Measurements from ENCODE around the gene IGSF21.
"Not testable (repeated sequence)": the region's sequence is repeated elsewhere in the genome, so short reads cannot be mapped to it uniquely, and the experiment has no call there.

Gene IGSF21

DNA sequence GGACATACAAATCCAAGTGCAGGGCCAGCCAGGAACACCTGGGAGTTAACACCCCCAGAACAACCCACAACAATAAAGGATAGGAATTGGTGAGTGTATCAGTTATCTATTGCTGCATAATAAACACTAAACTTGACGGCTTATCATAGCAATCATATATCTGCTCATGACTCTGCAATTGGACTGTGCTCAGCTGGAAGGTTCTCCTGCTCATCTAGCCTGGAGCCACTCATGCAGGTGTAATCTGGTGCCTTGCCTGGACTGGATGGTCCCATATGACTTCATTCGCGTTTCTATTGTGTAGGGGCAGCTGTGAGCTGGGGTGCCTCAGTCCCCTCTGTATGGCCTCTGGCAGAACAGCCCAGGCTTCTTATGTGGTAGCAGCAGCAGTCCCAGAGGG, 296.9 kb downstream of the IGSF21 start:
- no peak for DNase-seq (ENCODE audit: low spot score)

GRCh38 chr1:18407166-18408045, 299.8 kb downstream of the IGSF21 start:
- DNase-seq (ENCODE audit: low spot score) = no peak

GRCh38 chr1:18408656-18409370, 301.2 kb downstream of the IGSF21 start:
- no peak for DNase-seq (ENCODE audit: low spot score)

DNA sequence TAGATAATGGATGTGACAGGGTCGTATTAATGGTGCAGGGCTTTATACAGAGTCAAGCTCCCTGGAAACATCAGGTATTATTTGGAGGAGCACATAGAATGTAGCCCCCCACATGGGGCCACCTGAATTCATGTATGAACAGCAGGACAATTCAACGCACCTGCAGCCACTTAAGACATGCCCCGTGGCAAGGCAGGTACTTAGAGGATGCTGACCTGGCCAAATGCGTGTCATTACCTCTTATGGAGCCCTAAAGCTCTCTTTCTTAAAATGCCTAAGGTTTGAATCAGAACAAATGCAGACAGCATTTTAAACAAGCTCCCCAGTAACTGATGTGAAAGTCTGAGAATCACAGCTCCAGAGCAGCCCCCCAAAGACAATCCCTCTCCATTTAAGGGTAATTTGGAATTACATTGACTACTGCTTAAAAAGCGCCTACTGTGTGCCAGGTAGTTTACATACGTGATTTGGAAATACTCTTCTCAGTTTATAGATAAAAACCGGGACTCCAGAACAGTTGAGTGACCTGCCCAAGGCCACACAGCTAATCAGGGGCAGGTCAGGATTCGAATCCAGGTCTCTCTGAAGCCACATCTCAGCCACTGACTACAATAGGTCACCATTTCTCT, 302.1 kb downstream of the IGSF21 start:
- no peak for DNase-seq (ENCODE audit: low spot score)

- DNase-seq (ENCODE audit: low spot score) = no peak
Measured at GRCh38 chr1:18410407-18410806, 302.8 kb downstream of the IGSF21 start.

DNA sequence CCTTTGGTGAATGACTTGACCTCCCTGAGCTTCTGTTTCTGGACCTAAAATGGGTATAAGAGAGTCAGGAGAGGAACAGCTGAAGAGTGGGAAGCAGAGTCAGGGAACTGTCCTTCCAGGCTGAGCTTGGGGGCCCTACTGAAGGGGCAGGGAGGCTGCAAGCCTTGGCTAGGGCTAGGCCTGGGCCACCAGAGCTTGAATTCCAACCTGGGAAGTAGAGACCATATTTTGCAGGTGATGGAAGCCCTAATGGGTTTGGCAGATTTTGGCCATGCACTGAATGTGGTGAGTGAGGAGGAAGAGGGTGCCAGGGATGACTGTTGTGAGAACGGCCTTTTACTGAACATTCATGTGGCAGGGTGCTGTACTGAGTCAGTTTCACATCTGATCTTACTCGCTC, 303.7 kb downstream of the IGSF21 start:
- no peak for DNase-seq (ENCODE audit: low spot score)

DNA sequence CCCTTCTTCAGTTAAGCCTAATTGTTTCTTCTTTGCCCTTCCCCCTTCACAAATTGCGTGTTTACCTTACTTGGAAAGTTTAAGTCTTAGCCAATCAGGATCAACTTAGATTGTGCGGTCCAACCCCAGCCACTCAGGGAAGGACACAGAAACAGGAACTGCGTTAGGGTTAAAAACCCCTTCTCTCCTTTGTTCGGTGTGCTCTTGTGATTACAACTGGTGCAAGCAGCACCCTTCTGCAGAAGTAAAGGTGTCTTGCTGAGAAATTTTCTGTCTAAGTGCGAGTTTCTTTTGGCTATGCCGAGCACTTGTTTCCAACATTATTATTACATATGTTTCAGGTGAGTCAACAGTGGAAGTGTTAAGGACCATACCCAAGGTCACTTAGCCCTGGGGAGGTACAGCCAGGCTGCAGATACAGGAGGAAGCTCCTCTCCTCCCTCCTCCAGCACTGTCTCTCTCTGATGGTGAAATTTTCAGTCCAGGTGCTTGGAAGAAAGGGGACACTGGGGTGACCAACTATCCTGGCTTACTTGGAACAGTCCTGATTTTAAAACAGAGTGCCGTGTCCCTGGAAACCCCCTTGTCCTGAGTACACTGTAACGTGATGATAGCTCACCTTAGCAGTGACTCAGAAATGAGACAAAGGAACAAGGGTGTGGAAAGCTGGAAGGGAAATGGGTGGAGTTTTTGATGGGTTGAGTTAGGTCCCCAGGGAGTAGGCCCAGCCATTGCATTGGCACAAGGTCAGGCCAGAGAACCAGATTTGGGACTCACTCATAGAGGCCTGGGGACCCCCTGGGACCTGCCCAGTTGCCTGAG, 304.4 kb downstream of the IGSF21 start:
- DNase-seq (ENCODE audit: low spot score) = no peak

DNA sequence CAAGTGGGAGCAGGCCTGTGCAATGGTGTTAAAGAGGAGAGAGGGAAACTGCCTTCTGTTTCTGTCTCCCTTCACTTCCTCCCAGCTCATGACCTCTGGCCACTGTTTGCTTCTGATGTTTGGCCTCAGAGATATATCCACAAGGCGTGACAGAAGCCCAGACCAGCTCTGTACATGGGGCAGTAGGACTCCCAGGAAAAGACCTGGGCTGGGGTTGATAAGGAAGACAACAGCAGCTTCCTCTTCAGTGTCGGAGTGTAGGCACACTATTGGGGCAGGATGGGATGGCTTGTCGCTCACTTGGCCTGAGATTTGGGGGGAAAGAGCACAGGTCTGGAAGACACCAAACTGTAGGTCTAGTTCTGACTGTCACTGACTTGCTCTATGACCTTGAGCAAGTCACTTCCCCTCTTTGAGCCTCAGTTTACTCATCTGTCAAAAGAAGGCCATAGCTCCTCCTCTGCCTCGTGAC, 305.3 kb downstream of the IGSF21 start:
- no peak for DNase-seq (ENCODE audit: low spot score)

- DNase-seq (ENCODE audit: low spot score) = no peak
Measured at GRCh38 chr1:18413541-18414305, 306.1 kb downstream of the IGSF21 start.

DNA sequence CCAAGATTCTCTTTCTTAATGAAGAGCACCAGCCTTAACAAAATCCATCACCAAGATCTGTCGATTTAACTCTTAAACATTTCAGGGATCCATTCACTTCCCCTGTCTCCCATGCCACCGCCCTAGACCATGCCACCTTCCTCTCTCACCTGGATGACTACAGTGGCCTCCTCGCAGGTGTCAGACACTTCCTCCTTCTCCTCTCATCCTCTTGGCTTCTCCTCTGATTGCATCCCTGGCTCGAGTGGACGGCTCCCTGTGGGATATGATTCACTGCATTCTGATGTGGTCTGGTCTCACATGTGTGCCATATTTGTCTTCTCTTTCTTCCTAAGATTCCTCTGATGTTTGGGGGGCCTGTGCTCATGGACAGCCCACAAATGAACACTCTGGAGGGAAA, 306.7 kb downstream of the IGSF21 start:
- DNase-seq (ENCODE audit: low spot score) = no peak

DNA sequence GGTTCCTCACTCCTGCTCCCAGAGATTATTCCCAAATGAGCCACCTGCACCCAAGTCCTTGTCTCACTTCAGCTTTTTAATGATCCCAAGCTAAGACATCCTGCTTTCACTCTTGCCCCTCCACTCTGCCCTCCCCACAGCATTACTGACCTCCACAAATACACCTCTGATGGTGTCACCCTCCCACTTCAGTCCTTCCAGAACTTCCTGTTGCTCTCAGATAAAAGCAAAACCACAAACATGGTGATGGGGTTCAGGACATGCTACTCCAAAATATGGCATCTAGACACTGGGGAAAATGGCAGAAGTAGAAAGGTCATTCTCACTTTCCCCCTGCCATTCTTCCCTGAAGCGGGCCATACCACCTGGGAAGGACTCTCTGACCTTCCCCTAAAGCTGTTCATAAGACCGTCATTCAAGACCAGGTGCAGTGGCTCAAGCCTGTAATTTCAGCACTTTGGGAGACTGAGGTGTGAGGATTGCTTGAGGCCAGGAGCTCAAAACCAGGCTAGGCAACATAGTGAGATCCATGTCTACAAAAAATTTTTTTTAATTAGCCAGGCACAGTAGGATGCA, 307.4 kb downstream of the IGSF21 start:
- DNase-seq (ENCODE audit: low spot score) = no peak

- no peak for DNase-seq (ENCODE audit: low spot score)
Measured at GRCh38 chr1:18415448-18416027, 307.9 kb downstream of the IGSF21 start.

DNA sequence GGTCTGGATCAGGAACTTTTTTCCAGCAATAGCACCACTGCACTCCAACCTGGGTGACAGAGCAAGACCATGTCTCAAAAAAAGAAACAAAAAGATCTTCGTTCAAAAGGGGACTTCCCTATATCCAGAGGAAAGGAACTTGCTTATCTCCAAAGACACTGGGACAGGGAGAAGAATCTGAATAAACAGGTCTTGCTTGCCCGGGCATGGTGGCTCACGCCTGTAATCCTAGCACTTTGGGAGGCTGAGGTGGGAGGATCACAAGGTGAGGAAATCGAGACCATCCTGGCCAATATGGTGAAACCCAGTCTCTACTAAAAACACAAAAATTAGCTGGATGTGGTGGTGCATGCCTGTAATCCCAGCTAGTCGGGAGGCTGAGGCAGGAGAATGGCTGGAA, 308.5 kb downstream of the IGSF21 start:
- DNase-seq (ENCODE audit: low spot score) = not testable (repeated sequence)

DNA sequence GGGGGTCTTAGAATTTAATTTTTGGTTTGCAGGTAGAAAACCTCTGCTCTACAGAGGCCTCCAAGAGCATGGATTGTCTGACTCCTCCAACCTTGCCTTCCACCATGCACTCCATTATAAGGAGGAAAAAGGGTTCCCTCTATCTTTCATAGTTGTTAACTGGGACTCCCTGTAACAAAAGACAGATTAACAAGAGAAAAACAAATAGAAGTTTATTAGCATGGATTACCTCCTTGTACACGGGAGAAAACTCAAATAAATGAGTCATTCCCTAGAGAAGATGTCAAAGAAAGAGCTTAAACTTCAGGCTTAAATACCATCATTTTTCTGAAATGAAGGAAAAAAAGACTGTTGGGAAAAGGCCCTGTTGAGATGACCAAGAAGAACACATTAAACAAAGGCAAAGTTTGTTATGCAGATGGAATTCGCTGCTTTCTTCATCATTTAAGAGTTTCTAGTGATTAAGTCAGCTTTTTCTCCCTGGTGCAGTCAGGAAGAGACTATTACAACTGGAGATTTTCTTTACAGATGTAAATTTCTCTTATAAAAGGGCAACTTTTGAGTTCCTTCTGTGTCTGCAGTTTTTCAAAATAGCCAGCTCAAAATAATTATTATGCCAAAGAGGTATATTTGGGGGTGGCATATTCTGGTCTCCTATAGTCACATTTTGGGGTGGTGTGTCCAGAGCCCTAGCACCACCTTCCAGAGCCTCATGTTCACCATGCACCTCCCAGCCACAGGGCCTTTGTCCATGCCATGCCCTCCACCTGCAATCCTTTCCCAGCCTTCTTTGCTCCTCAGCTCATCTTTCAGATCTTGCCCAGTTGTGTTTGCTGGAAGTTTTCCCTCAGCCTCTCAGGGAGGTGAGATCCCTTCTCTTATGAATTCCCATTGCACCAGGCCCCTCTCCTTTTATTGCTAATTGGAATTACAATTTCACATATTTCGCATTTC, 310.0 kb downstream of the IGSF21 start:
- DNase-seq (ENCODE audit: low spot score) = peak; percentile 10

- no peak for DNase-seq (ENCODE audit: low spot score)
Measured at GRCh38 chr1:18419113-18419844, 311.7 kb downstream of the IGSF21 start.

DNA sequence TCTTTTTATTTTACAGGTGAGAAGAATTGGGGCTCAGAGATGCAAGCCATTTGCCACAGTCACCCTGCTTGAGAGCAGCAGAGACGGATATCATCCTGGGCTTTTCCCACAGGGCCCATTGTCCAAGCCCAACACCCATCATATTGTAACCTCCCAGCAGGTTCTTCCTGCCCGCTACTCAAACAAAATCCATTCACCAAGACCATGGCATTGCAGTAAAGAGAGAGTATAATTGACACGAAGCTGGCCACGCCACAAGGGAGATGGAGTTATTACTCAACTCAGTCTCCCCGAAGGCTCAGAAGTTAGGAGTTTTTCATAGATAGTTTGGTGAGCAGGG, 312.2 kb downstream of the IGSF21 start:
- DNase-seq (ENCODE audit: low spot score) = no peak

DNA sequence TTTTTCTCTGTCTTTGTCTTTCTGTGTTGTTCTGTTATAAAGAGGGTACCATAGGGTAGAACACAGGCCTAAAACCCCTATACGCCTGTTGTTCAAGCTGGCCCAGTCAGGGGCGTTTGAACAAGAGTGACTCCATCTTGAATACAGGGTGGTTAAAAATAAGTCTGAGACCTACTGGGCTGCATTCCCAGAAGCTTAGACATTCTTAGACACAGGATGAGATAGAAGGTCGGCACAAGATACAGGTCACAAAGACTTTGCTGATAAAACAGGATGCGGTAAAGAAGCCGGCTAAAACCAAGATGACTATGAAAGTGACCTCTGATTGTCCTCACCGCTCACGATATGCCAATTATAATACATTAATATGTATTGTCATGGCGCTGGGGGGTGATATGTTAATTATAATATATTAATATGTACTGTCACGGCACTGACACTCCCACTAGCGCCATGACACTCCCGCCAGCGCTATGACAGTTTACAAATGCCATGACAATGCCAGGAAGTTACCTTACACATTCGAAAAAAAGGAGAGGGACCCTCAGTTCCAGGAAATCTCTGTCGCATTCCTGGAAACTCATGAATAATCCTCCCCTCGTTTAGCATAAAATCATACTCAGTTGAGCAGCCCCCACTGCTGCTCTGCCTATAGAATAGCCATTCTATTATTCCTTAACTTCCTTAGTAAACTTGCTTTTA, 314.6 kb downstream of the IGSF21 start:
- no peak for DNase-seq (ENCODE audit: low spot score)

DNA sequence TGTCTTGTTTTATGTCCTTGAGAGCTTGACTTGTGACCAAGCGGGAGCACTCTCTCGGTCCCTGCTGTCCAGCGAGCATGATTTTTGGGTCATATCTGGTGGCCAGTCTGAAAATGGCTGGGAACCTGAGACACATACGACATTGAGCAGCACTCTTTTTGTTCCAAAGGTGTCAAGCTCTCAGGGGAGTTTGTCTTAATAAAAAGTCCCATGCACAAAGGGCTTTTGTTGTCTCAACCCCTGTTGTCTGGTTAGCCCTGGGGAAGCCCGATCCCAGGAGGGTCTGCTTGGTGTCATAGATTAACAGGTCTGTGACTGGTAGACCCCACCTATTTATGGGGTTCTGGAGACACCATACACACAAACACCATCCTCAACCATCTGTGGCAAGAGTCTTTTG, 315.4 kb downstream of the IGSF21 start:
- no peak for DNase-seq (ENCODE audit: low spot score)

Data from cerebellar cortex (tissue), 1 donor.